Right lobe of liver (tissue), 6 donors: ENCODE results near the gene TMEM202. TPM values are rescaled to one million over a fixed set of nuclear protein-coding genes. Genes with fewer than 3 reads are reported as not detected.

Experiments
- ATAC-seq, 4 donors: fragments of 200-7000 bp; cut with Tn5 transposase; one replicate each; pipeline ENCODE4 v1.9.1; 2020; ENCODE audit warnings: mild to moderate bottlenecking in 4 of 4, moderate library complexity in 4 of 4
- DNase-seq, 3 donors: peaks; one replicate each; pipeline ENCODE4 v3.0.0-alpha.2; 2020
- H3K27ac ChIP-seq, 3 donors: fragments of 200-600 bp; one replicate each; pipeline ENCODE4 v1.8.0; 2022
- H3K27me3 ChIP-seq, 2 donors: fragments of 200-600 bp; one replicate each; pipeline ENCODE4 v1.8.0; 2022
- H3K36me3 ChIP-seq, 4 donors: fragments of 200-600 bp; sonication (generic) in 1 of 4; one replicate each; pipeline versions ENCODE4 v1.5.1 to v1.8.0; 2017 to 2022; ENCODE audit warnings: control low read depth in 1 of 4
- H3K4me1 ChIP-seq, 4 donors: fragments of 200-600 bp; sonication (generic) in 1 of 4; one replicate each; pipeline versions ENCODE4 v1.5.1 to v1.8.0; 2017 to 2022; ENCODE audit warnings: control low read depth in 1 of 4
- H3K4me3 ChIP-seq, 3 donors: fragments of 200-600 bp; one replicate each; pipeline ENCODE4 v1.8.0; 2022
- H3K9me3 ChIP-seq, 4 donors: fragments of 200-600 bp; sonication (generic) in 1 of 4; one replicate each; pipeline versions ENCODE4 v1.5.1 to v1.8.0; 2017 to 2022; ENCODE audit warnings: control low read depth in 1 of 4
- POLR2A ChIP-seq: fragments of 450-650 bp; IDR thresholded peaks from one replicate; pipeline ENCODE4 v1.6.1; 2017; ENCODE audit warnings: antibody characterized with exemption, mild to moderate bottlenecking
- WGBS: methylation state at CpG from one replicate; pipeline ENCODE4 v1.1.6; 2018; ENCODE audit warnings: low coverage, low lambda C conversion rate; ENCODE audit not compliant: insufficient coverage; ENCODE audit errors: missing lambda C conversion rate; 5-methylcytosine and 5-hydroxymethylcytosine counted together
- intact Hi-C, 2 donors: fragments of 100-400 bp; cut with DNase I; formaldehyde crosslinking; loops; one replicate each; pipeline versions ENCODE4 v1.11.2 to v1.14.1; 2022
- total RNA-seq, 6 experiments: library from RNA; depleted of rRNA in 2 of 6; stranded (reverse); fragments of >200 nt in 2 of 6; fragmentation: NEBNext Ultra II Directional in 3 of 6; extraction: Animal tissue kit (Norgen Biotek cat#: 25700) in 3 of 6; gene quantifications; one replicate each; pipeline versions ENCODE4 v1.1.0 to v1.2.4, GENCODE V29; 2016 to 2023
- TF ChIP-seq, protein P1 (sequence below), 4 donors: fragments of 200-600 bp in 3 of 4; fragments of 450-650 bp in 1 of 4; IDR thresholded peaks; one replicate each; pipeline versions ENCODE4 v1.5.1 to v1.8.0; 2016 to 2022; ENCODE audit warnings: antibody characterized with exemption in 4 of 4, mild to moderate bottlenecking in 2 of 4
- donor health status: DM: no; HTN: yes; CAD: no.
- donor health status: DM: no; HTN: no; CAD: no.
- donor health status: DM: no; HTN: no; CAD: no.
- donor health status: DM: no; HTN: yes; CAD: no.
- donor health status: DM: no; HTN: yes; CAD: no.

TMEM202 gene
- total RNA-seq, 6 experiments from 2014 or later: not detected

DNA sequence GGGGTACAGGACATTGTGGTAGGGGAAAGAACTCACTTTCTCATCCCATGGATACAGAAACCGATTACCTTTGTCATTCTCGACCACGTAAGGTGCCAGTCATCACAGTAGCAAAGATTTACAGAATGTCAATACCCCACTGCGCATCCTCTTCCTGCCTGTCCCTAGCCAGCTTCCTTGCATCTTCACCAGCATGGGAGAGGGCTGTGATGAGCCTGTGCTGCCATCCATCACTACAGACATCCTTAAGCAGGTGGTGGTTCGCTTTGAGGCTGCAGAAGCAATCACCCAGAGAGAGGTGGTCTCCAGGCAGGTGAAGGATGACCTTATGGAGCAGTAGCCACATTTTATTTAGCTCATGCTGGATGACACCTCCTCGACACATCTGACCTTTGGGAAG is 52.7 kb downstream of the TMEM202 start:
- TF ChIP-seq, protein P1, sequence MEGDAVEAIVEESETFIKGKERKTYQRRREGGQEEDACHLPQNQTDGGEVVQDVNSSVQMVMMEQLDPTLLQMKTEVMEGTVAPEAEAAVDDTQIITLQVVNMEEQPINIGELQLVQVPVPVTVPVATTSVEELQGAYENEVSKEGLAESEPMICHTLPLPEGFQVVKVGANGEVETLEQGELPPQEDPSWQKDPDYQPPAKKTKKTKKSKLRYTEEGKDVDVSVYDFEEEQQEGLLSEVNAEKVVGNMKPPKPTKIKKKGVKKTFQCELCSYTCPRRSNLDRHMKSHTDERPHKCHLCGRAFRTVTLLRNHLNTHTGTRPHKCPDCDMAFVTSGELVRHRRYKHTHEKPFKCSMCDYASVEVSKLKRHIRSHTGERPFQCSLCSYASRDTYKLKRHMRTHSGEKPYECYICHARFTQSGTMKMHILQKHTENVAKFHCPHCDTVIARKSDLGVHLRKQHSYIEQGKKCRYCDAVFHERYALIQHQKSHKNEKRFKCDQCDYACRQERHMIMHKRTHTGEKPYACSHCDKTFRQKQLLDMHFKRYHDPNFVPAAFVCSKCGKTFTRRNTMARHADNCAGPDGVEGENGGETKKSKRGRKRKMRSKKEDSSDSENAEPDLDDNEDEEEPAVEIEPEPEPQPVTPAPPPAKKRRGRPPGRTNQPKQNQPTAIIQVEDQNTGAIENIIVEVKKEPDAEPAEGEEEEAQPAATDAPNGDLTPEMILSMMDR (IDR thresholded peaks at IDR 0.05): no peak
- no peak for TF ChIP-seq POLR2A
- ATAC-seq (no peak), DNase-seq (no peak)
- no peak overlapping the region for H3K27ac ChIP-seq
- no peaks in the 10 kb centered on the region for H3K36me3 ChIP-seq
- no peak overlapping the region for H3K4me3 ChIP-seq
- intact Hi-C loops: no loop called here
- H3K27me3 ChIP-seq: no peaks in the 10 kb centered on the region
- H3K4me1 ChIP-seq: no peaks in the 10 kb centered on the region
- 100% methylated on average over 2 of the region's 6 CpGs for WGBS
- H3K9me3 ChIP-seq: no peaks in the 10 kb centered on the region

DNA sequence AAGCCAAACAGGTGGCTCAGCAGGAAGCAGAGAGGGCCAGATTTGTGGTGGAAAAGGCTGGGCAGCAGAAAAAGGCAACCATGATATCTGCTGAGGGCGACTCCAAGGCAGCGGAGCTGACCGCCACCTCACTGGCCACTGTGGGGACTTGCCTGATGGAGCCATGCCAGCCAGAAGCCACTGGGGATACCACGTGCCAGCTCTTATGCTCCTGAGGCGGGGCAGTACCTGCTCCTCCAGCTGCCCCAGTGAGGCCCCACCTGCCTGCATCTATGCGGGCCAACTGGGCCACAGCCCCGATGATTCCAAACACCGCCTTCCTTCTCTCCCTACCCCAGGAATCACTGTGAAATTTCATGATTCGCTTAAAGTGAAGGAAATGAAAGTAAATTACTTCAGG is 53.1 kb downstream of the TMEM202 start:
- H3K9me3 ChIP-seq: no peaks in the 10 kb centered on the region
- DNase-seq: no peak
- intact Hi-C loops: no loop called here
- H3K27me3 ChIP-seq: no peaks in the 10 kb centered on the region
- H3K4me3 ChIP-seq: no peak overlapping the region
- no peaks in the 10 kb centered on the region for H3K4me1 ChIP-seq
- H3K27ac ChIP-seq: no peak overlapping the region
- H3K36me3 ChIP-seq: no peaks in the 10 kb centered on the region
- TF ChIP-seq, protein P1 (IDR thresholded peaks at IDR 0.05): no peak
- no peak for TF ChIP-seq POLR2A
- ATAC-seq: no peak
- 44% methylated on average over 2 of the region's 9 CpGs for WGBS

DNA sequence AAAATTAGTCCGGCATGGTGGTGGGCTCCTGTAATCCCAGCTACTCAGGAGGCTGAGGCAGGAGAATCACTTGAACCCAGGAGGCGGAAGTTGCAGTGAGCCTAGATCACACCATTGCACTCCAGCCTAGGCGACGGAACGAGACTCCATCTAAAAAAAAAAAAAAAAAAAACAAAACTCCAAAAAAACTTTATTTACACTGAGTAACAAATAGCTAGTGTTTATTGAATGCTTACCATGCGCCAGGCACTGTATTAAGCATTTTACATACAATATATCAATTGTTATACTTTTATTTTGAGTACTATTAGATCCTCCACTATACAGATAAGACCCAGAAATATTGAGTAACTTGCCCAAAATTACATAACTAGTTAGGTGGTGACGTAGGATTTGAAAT is 58.6 kb downstream of the TMEM202 start:
- intact Hi-C loops: no loop called here
- no peaks in the 10 kb centered on the region for H3K27me3 ChIP-seq
- no peak overlapping the region for H3K27ac ChIP-seq
- no peaks in the 10 kb centered on the region for H3K4me1 ChIP-seq
- no peak for ATAC-seq
- DNase-seq: no peak
- TF ChIP-seq, protein P1 (IDR thresholded peaks at IDR 0.05): no peak
- no peak for TF ChIP-seq POLR2A
- 87% methylated on average over 6 of the region's 7 CpGs for WGBS
- H3K4me3 ChIP-seq: no peak overlapping the region
- no peaks in the 10 kb centered on the region for H3K36me3 ChIP-seq
- no peaks in the 10 kb centered on the region for H3K9me3 ChIP-seq

Other genes with a start within 250 kb of the TMEM202 start
- gene GRAMD2A, start 200.5 kb upstream of the TMEM202 start, total RNA-seq: not detected
- 100 to 1,000 TPM in 1 of 6 experiments, 10 to 100 TPM in 5; 18.4 to 106 (median 27.2) TPM for gene PKM, start 167.1 kb upstream of the TMEM202 start, total RNA-seq
- 10 to 100 TPM in 4 of 6 experiments, 1 to 10 TPM in 2; 7.9 to 23.0 (median 13.1) TPM for gene PARP6, start 125.8 kb upstream of the TMEM202 start, total RNA-seq
- gene CELF6, start 78.1 kb upstream of the TMEM202 start, total RNA-seq: 1 to 10 TPM in 4 of 6 experiments, under 1 TPM in 2; 0.47 to 1.7 (median 1.2) TPM
- 100 to 1,000 TPM in 1 of 6 experiments, 10 to 100 TPM in 5; 55.9 to 107 (median 65.3) TPM for gene HEXA, start 22.3 kb upstream of the TMEM202 start, total RNA-seq
- 10 to 100 TPM; 19.3 to 84.7 (median 69.9) TPM for gene ARIH1, start 76.0 kb downstream of the TMEM202 start, total RNA-seq